Mesothelial cell of epicardium (in vitro differentiated cells): ENCODE results near the gene PXDC1. TPM values are rescaled to one million over a fixed set of nuclear protein-coding genes. Genes with fewer than 3 reads are reported as not detected.

Experiments used
- DNase-seq, 2 experiments: peaks; one replicate each; pipeline ENCODE4 v3.0.0; 2021; ENCODE audit warnings: low spot score in 2 of 2; ENCODE audit not compliant: unreplicated experiment in 2 of 2
- H3K27ac Mint-ChIP-seq: 2 replicates; pipeline ENCODE4 v1.8.0; 2021; ENCODE audit warnings: mixed read lengths
- H3K27me3 Mint-ChIP-seq: 2 replicates; pipeline ENCODE4 v1.8.0; 2021; ENCODE audit warnings: low read depth, mixed read lengths
- H3K36me3 Mint-ChIP-seq: 2 replicates; pipeline ENCODE4 v1.8.0; 2021; ENCODE audit warnings: mixed read lengths
- H3K4me1 Mint-ChIP-seq: 2 replicates; pipeline ENCODE4 v1.8.0; 2021; ENCODE audit warnings: mixed read lengths
- H3K4me3 Mint-ChIP-seq: 2 replicates; pipeline ENCODE4 v1.8.0; 2021; ENCODE audit warnings: mild to moderate bottlenecking, moderate library complexity, mixed read lengths
- H3K9me3 Mint-ChIP-seq: 2 replicates; pipeline ENCODE4 v1.8.0; 2021; ENCODE audit warnings: mixed read lengths
- CTCF ChIP-seq: fragments of 200-600 bp; sonication (generic); IDR thresholded peaks from one replicate; pipeline ENCODE4 v1.5.0; 2021; ENCODE audit warnings: antibody characterized with exemption; ENCODE audit not compliant: unreplicated experiment
- total RNA-seq: library from RNA; stranded (reverse); gene quantifications from 3 replicates; pipeline ENCODE4 v1.2.1, GENCODE V29; 2021

PXDC1 gene
- total RNA-seq, 1 donor from 2014 or later, result 33.8 TPM

DNA sequence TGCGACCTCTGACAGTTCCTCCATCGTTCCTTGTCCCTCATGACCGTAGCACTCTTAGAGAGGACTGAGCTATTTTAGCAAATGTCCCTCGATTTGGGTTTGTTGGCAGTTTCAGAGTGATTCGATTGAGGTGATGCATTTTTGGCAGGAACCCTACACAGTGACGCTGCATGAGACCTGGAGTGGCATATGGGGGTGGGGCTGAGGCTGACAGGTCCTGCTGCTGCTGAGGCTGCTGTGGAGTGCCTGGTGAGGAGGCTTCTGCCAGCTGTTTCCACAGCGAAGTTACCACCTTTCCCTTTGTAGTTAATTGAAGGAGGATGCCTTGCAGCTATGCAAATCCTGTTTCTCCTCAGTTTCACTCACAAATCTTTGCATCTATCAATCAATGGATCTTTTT is 19.8 kb downstream of the PXDC1 start:
- H3K4me1 Mint-ChIP-seq, result peaks cover 22% of the 10 kb centered on the region
- TF ChIP-seq CTCF, result no peak
- H3K27ac Mint-ChIP-seq, result peak overlapping the region; percentile 91
- no peaks in the 10 kb centered on the region for H3K27me3 Mint-ChIP-seq
- DNase-seq, result no peak
- H3K4me3 Mint-ChIP-seq, result no peak overlapping the region
- peaks cover 8% of the 10 kb centered on the region for H3K9me3 Mint-ChIP-seq
- peaks cover 45% of the 10 kb centered on the region for H3K36me3 Mint-ChIP-seq

- no peaks in the 10 kb centered on the region for H3K9me3 Mint-ChIP-seq
- no peak for TF ChIP-seq CTCF
- peaks cover 31% of the 10 kb centered on the region for H3K36me3 Mint-ChIP-seq
- peaks cover 28% of the 10 kb centered on the region for H3K4me1 Mint-ChIP-seq
- no peak overlapping the region for H3K4me3 Mint-ChIP-seq
- DNase-seq, result no peak
- H3K27me3 Mint-ChIP-seq, result no peaks in the 10 kb centered on the region
- no peak overlapping the region for H3K27ac Mint-ChIP-seq
Measured at GRCh38 chr6:3729603-3730344, 21.7 kb downstream of the PXDC1 start.

DNA sequence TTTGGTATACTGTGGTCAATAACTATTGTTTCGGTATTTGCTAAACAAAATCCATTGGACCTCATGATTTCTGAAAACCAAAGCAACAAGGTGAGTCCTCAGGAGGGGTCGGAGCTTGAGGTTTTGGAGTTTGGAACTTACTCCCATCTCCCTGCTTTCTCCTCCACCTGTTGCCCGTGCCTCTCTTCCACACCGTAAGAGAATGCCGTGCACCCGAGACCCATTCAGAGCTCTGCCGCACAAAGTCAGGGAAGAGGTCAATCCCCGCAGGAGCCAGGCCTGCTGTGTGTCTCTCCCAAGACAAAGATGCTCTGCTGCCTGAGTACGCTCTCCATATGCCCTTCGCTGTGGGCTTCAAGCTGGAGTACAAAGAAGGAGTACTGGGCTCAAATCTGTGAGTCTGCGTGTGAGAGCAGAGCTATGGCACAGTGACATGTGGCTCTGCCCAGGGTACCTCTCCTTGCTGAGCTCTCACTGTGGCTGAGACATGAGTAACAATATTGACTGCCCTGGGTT is 23.9 kb downstream of the PXDC1 start:
- no peak for TF ChIP-seq CTCF
- H3K36me3 Mint-ChIP-seq, result peaks cover 24% of the 10 kb centered on the region
- no peak overlapping the region for H3K27ac Mint-ChIP-seq

DNA sequence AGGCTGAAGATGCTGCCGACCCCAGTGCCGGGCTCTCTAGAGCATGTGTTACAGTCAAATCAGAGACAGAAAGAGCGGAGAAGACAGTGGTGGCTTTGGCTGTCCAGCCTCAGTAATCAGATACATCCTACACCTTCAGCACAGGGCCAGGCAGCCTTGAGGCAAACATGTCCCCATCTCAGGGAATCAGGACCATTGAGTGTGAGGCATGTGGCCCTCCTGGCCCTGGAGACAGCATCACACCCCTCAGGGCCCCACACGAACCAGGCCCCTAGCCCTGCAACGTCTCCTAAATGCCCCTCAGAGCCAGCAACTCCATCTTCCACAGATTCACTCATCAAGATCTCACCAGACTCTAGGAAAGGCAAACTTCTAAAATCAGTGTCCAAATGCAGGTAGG is 24.5 kb downstream of the PXDC1 start:
- no peak for DNase-seq
- no peak overlapping the region for H3K4me3 Mint-ChIP-seq
- H3K27me3 Mint-ChIP-seq, result no peaks in the 10 kb centered on the region
- no peak for TF ChIP-seq CTCF
- H3K4me1 Mint-ChIP-seq, result peaks cover 27% of the 10 kb centered on the region
- no peaks in the 10 kb centered on the region for H3K9me3 Mint-ChIP-seq
- H3K27ac Mint-ChIP-seq, result no peak overlapping the region
- peaks cover 28% of the 10 kb centered on the region for H3K36me3 Mint-ChIP-seq

More for the DNA sequence above, 23.9 kb downstream of the PXDC1 start:
- H3K27me3 Mint-ChIP-seq, result no peaks in the 10 kb centered on the region
- H3K4me3 Mint-ChIP-seq, result no peak overlapping the region
- H3K4me1 Mint-ChIP-seq, result peaks cover 29% of the 10 kb centered on the region
- no peaks in the 10 kb centered on the region for H3K9me3 Mint-ChIP-seq
- DNase-seq, result no peak

- H3K36me3 Mint-ChIP-seq, result peaks cover 31% of the 10 kb centered on the region
- TF ChIP-seq CTCF, result no peak
- H3K27ac Mint-ChIP-seq, result no peak overlapping the region
- no peaks in the 10 kb centered on the region for H3K27me3 Mint-ChIP-seq
- peaks cover 27% of the 10 kb centered on the region for H3K4me1 Mint-ChIP-seq
- no peak for DNase-seq
- no peaks in the 10 kb centered on the region for H3K9me3 Mint-ChIP-seq
- no peak overlapping the region for H3K4me3 Mint-ChIP-seq
Measured at GRCh38 chr6:3726421-3726820, 25.1 kb downstream of the PXDC1 start.
